ENCODE data around the gene SPG7.
"Not testable (repeated sequence)": the region's sequence is repeated elsewhere in the genome, so short reads cannot be mapped to it uniquely, and the experiment has no call there.

SPG7 gene

GRCh38 chr16:89507834-89508590 lies at the start of gene SPG7:
Gene SPG7, plus strand, starts transcription at chr16:89508403. Its CDS starts 15 bp downstream, at chr16:89508418.
- DNase-seq (ENCODE audit: low spot score), result peak; percentile 97

- DNase-seq (ENCODE audit: low spot score), result no peak
Observed at GRCh38 chr16:89458551-89458950, 49.7 kb upstream of the SPG7 start.

DNA sequence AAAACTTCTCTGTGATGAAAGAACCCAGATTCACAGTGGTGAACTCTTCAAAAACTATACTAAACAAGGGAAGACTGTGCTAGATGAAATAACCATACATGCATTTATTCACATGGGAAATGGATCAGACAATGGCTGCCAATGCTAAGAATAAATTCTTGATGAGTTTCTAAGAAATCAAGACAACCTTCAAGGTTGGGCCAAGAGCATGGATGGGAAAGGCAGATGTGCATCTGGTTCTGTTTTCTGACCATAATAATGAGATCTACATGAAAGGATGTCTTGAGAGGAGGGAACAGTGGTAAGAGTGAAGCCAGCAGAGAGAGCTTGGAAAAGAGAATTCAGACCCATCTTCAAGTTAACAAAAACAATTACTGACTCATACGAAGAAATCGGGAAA lies 49.2 kb upstream of the SPG7 start:
- DNase-seq (ENCODE audit: low spot score), result no peak

DNA sequence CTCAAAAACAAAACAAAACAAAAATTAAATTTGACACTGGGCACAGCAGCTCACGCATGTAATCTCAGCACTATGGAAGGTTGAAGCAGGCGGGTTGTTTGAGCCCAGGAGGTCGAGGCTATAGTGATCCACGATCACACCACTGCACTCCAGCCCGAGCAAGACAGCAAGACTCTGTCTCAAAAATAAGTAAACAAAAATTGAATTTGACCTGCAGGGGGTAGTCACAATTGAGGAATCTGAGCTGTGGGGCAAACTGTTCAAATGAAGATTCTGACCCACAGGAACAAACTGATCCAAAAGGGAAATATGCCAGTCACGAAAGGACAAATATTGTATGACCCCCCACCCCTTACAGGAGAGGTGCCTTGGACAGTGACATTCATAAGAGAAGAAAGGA lies 47.6 kb upstream of the SPG7 start:
- no peak for DNase-seq (ENCODE audit: low spot score)

GRCh38 chr16:89461890-89462289 lies 46.3 kb upstream of the SPG7 start:
- not testable (repeated sequence) for DNase-seq (ENCODE audit: low spot score)

DNA sequence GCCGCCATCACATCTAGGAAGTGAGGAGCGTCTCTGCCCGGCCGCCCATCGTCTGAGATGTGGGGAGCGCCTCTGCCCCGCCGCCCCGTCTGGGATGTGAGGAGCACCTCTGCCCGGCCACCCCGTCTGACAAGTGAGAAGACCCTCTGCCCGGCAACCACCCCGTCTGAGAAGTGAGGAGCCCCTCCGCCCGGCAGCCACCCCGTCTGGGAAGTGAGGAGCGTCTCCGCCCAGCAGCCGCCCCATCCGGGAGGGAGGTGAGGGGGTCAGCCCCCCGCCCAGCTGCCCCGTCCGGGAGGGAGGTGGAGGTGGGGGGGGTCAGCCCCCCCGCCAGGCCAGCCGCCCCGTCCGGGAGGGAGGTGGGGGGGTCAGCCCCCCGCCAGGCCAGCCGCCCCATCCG lies 45.6 kb upstream of the SPG7 start:
- DNase-seq (ENCODE audit: low spot score), result not testable (repeated sequence)

DNA sequence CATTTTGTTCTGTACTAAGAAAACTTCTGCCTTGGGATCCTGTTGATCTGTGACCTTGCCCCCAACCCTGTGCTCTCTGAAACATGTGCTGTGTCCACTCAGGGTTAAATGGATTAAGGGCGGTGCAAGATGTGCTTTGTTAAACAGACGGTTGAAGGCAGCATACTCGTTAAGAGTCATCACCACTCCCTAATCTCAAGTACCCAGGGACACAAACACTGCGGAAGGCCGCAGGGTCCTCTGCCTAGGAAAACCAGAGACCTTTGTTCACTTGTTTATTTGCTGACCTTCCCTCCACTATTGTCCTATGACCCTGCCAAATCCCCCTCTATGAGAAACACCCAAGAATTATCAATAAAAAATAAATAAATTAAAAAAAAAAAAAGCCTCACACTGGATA lies 44.9 kb upstream of the SPG7 start:
- DNase-seq (ENCODE audit: low spot score), result not testable (repeated sequence)

DNA sequence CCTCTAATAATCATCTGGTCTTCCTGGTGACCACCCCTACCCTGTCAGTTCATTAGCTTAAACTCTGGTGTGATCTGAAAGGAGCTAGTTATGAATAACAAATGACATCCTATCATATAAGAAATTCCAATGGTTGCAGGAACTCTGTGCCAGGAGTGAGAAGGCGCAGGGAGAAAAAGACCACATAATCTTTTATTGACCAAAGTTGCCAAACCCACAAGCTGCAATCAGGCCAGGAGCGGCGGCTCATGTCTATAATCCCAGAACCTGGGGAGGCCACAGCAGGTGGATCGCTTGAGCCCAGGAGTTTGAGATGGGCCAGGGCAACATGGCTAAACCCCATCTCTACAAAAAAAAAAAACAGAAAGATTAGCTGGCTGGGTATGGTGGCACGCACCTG lies 41.3 kb upstream of the SPG7 start:
- DNase-seq (ENCODE audit: low spot score), result no peak

GRCh38 chr16:89467382-89467781 lies 40.8 kb upstream of the SPG7 start:
- no peak for DNase-seq (ENCODE audit: low spot score)

- DNase-seq (ENCODE audit: low spot score), result no peak
Observed at GRCh38 chr16:89472711-89473075, 35.5 kb upstream of the SPG7 start.

GRCh38 chr16:89473136-89473712 lies 35.0 kb upstream of the SPG7 start:
- no peak for DNase-seq (ENCODE audit: low spot score)

GRCh38 chr16:89473791-89474414 lies 34.3 kb upstream of the SPG7 start:
- DNase-seq (ENCODE audit: low spot score), result peak; percentile 59

- DNase-seq (ENCODE audit: low spot score), result no peak
Observed at GRCh38 chr16:89475144-89475543, 33.1 kb upstream of the SPG7 start.

GRCh38 chr16:89476379-89476778 lies 31.8 kb upstream of the SPG7 start:
- no peak for DNase-seq (ENCODE audit: low spot score)

- DNase-seq (ENCODE audit: low spot score), result no peak
Observed at GRCh38 chr16:89476811-89477261, 31.4 kb upstream of the SPG7 start.

DNA sequence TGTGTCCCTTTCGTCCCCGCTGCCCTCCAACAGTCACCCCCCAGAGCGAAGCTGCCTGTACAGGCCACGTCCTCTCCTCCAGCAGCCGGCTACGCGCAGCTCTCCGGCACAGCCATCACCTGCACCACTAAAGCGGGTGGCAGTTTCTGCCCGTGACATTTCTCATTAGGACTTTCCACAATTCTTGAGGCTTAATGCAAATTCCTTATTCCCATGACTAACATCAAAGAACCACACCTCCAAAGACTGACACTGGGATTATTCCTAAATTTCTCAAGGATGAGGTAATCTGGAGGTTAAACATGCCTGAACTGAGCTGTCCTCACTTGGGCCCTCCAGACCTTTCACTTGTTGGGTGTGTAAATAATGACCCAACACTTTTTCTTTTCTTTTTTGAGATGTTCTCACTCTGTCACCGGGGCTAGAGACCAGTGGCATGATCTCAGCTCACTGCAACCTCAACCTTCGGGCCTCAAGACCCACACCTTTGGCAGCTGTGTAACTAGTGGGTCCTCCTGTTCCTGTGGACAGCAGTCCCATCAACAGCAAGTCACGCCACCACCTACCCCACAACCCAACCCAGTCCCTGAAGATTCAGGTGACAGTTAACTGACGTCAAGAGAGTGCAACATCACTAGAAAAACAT lies 29.5 kb upstream of the SPG7 start:
- DNase-seq (ENCODE audit: low spot score), result no peak

GRCh38 chr16:89481356-89481955 lies 26.7 kb upstream of the SPG7 start:
- no peak for DNase-seq (ENCODE audit: low spot score)

GRCh38 chr16:89482150-89482816 lies 25.9 kb upstream of the SPG7 start:
- DNase-seq (ENCODE audit: low spot score), result no peak

DNA sequence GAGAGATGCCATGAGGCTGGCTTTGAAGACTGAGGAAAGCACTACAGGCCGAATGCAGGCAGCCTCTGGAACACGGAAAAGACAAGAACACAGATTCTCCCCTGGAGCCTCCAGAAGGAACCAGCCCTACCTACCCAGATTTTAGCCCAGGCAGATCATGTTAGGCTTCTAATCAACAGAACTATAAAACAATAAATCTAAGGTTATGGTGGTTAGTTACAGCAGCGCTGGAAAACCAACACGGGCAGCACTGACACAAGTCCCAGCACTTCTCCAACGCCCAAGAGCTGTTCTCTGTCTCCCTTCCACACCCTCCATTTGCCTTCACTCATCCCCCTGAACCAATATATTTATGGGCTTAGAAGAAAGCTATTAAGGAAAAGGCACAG lies 25.4 kb upstream of the SPG7 start:
- no peak for DNase-seq (ENCODE audit: low spot score)

DNA sequence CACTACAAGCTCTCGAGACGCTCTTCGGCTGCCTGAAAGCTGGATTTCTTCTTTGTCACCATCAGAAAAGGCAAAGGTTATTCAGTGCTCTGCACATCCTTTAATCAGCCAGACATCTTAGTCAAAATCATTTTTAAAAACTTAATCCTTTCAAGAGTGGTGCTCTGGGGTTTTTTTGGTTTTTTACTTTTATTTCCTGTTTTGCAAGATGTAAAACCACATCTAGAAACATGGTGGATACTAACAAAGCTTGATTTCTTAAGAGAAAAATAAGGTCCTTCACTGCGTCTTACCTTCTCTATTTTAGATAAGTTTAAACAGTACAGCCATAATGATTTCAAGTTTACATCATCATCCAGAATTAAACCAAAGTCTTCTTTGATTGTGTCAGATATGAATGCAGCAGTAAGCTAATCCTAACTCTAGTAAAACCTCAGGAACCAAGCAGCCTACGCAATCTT lies 24.1 kb upstream of the SPG7 start:
- DNase-seq (ENCODE audit: low spot score), result no peak

DNA sequence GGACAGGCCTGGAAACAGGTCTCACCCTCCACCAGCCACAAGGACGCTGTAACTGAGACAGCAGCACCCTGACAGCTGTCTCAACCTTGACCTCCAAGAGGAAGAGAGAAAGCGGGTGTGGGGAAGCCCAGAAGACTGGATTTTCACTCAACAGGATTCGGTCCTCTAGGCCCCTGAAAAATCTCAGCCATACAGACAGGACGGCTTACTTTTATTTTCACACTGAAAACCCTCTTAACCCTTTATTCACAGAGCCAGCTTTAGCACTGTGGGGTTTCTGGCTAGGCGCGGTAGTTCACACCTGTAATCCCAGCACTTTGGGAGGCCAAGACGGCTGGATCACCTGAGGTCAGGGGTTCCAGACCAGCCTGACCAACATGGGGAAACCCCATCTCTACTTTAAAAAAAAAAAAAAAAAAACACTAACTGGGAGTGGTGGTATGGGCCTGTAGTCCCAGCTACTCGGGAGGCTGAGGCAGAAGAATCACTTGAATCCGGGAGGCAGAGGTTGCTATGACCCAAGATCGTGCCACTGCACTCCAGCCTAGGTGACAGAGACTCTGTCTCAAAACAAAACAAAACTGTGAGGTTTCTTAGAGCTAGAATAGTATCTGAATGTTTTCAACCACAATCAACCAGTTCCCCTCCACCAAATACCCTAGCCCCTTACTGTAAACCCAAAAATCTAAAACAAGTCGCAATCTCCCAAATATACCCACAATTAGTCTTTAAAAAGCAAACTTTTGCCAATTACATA lies 23.1 kb upstream of the SPG7 start:
- DNase-seq (ENCODE audit: low spot score), result no peak

Measured in HuH-7 (cell line).